ENCODE results near the gene CFAP68.

DNA sequence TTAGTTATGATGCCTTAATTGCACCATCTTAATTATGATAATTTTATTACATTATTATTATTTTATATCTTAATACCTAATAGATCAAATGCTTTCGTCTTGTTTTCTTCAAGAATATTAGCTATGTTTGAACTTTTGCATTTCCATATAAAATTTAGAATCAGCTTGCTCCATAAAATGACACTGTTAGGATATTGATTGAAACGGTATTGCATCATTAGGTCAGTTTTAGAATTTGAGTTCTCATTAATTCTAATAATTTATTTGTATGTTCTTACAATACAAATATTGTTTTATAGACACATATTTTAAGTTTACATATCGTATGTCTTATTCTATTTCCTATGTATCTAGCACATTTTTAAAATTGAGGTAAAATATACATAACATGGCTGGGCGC is 6.7 kb downstream of the CFAP68 start:
- no peak for TF ChIP-seq POLR2A (IDR thresholded peaks at IDR 0.05)
- TF ChIP-seq, protein P1, sequence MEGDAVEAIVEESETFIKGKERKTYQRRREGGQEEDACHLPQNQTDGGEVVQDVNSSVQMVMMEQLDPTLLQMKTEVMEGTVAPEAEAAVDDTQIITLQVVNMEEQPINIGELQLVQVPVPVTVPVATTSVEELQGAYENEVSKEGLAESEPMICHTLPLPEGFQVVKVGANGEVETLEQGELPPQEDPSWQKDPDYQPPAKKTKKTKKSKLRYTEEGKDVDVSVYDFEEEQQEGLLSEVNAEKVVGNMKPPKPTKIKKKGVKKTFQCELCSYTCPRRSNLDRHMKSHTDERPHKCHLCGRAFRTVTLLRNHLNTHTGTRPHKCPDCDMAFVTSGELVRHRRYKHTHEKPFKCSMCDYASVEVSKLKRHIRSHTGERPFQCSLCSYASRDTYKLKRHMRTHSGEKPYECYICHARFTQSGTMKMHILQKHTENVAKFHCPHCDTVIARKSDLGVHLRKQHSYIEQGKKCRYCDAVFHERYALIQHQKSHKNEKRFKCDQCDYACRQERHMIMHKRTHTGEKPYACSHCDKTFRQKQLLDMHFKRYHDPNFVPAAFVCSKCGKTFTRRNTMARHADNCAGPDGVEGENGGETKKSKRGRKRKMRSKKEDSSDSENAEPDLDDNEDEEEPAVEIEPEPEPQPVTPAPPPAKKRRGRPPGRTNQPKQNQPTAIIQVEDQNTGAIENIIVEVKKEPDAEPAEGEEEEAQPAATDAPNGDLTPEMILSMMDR (IDR thresholded peaks at IDR 0.05) = no peak
